ENCODE results near the gene OBSCN.
"Not testable (repeated sequence)": the region's sequence is repeated elsewhere in the genome, so short reads cannot be mapped to it uniquely, and the experiment has no call there.

OBSCN gene

DNA sequence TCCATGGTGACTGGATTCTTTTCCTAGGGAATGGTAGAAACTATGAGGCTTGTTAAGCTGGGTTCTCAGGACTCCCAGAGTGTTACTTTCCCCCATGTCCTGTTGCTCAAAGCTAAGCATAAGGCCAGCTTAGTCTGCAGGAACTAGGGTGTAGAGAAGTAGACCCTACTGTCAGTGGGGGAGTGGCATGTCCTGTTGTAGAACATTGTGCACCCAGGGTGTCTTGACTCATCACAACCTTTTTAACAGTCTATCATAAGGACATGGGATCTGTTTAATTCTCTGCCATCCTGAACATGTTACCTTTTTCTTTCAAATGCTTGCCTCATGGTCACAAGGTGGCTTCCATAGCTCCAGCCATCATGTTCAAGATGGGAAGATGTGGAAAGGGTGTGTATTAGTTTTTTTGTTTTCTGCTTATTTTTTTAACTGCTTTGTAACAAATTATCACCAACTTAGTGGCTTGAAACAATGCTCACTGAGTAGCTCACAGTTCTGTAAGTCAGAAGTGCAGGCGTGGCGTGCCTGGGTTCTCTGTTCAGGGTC lies 17.4 kb downstream of the OBSCN start:
- no peak for DNase-seq (ENCODE audit: low read depth)
- TF ChIP-seq, protein P1, sequence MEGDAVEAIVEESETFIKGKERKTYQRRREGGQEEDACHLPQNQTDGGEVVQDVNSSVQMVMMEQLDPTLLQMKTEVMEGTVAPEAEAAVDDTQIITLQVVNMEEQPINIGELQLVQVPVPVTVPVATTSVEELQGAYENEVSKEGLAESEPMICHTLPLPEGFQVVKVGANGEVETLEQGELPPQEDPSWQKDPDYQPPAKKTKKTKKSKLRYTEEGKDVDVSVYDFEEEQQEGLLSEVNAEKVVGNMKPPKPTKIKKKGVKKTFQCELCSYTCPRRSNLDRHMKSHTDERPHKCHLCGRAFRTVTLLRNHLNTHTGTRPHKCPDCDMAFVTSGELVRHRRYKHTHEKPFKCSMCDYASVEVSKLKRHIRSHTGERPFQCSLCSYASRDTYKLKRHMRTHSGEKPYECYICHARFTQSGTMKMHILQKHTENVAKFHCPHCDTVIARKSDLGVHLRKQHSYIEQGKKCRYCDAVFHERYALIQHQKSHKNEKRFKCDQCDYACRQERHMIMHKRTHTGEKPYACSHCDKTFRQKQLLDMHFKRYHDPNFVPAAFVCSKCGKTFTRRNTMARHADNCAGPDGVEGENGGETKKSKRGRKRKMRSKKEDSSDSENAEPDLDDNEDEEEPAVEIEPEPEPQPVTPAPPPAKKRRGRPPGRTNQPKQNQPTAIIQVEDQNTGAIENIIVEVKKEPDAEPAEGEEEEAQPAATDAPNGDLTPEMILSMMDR (IDR thresholded peaks at IDR 0.05; ENCODE audit: control insufficient read depth, extremely low read depth, insufficient read depth), result no peak
- H3K4me3 ChIP-seq (ENCODE audit: low read depth, low read length), result no peak overlapping the region

- no peak for DNase-seq (ENCODE audit: low read depth)
- TF ChIP-seq, protein P1 (IDR thresholded peaks at IDR 0.05; ENCODE audit: control insufficient read depth, extremely low read depth, insufficient read depth), result no peak
- H3K4me3 ChIP-seq (ENCODE audit: low read depth, low read length), result no peak overlapping the region
Measured at GRCh38 chr1:228225740-228226139, 17.9 kb downstream of the OBSCN start.

- no peak for DNase-seq (ENCODE audit: low read depth)
- H3K4me3 ChIP-seq (ENCODE audit: low read depth, low read length), result no peak overlapping the region
- TF ChIP-seq, protein P1 (IDR thresholded peaks at IDR 0.05; ENCODE audit: control insufficient read depth, extremely low read depth, insufficient read depth), result no peak
Measured at GRCh38 chr1:228226141-228226874, 18.5 kb downstream of the OBSCN start.

- H3K4me3 ChIP-seq (ENCODE audit: low read depth, low read length), result no peak overlapping the region
- TF ChIP-seq, protein P1 (IDR thresholded peaks at IDR 0.05; ENCODE audit: control insufficient read depth, extremely low read depth, insufficient read depth), result peak; percentile 21; the same call in 1 of the 2 replicates
- no peak for DNase-seq (ENCODE audit: low read depth)
Measured at GRCh38 chr1:228226956-228227791, 19.3 kb downstream of the OBSCN start.

- not testable (repeated sequence) for H3K4me3 ChIP-seq (ENCODE audit: low read depth, low read length)
Measured at GRCh38 chr1:228228147-228228546, 20.3 kb downstream of the OBSCN start.

DNA sequence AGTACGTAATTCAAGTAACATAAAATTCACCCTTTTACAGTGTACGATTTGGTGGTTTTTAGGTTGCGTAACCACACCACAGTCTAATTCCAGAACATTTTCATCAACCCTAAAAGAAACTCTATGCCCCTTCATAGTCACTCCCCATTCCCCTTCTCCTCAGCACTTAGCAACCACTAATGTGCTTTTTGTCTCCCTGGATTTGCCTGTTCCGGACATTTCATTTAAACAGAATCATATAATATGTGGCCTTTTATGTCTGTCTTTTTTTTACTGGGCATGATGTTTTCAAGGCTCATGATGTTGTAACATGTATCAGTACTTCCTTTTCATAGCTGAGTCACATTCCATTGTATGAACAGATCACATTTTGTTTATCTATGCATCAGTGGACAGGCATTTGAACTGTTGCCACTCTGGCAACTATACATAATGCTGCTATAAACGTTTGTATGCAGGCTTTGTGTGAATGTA lies 20.8 kb downstream of the OBSCN start:
- TF ChIP-seq, protein P1 (IDR thresholded peaks at IDR 0.05; ENCODE audit: control insufficient read depth, extremely low read depth, insufficient read depth), result no peak
- no peak overlapping the region for H3K4me3 ChIP-seq (ENCODE audit: low read depth, low read length)
- peak; percentile 50 for DNase-seq (ENCODE audit: low read depth)

More at GRCh38 chr1:228228147-228228546, 20.3 kb downstream of the OBSCN start:
- DNase-seq (ENCODE audit: low read depth), result not testable (repeated sequence)

GRCh38 chr1:228231189-228231588 lies 23.3 kb downstream of the OBSCN start:
- TF ChIP-seq, protein P1 (IDR thresholded peaks at IDR 0.05; ENCODE audit: control insufficient read depth, extremely low read depth, insufficient read depth), result no peak
- no peak overlapping the region for H3K4me3 ChIP-seq (ENCODE audit: low read depth, low read length)
- DNase-seq (ENCODE audit: low read depth), result no peak

Measured in LNCaP clone FGC (cell line).